Measurements from ENCODE around the gene GABARAPL2.
A peak's percentile ranks its signal among the peaks of the same experiment; 100 is the strongest.

Gene GABARAPL2

DNA sequence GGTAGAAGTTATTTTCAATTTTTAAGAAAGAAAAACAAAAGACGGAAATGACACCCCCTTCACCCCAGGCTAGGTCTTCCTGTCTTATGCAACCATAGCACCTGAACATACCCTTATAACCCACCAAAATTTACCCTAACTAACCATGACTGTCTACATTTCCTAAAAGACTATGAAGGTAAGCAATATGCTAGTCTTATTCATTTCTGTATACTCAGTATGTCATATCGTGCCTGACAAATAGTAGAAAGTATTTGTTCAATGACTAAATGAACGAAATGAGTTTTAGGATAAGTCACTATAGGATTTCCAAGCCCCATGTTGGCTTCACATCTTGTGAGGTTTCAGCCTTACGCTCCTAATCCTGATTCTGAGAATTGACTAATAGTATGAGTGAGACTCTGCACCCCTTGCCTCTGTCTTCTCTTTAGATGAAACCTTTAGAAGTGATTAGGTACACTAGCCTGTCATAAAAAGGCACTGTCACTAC is 50.4 kb downstream of the GABARAPL2 start:
- Histone ChIP-seq H2AK5ac (ENCODE audit: low read length, severe bottlenecking) (no peak overlapping the region), H4K91ac (ENCODE audit: low read length) (no peak overlapping the region), H3K23ac (ENCODE audit: low read length in 2 of 2) (no peak overlapping the region), H3K4me2 (ENCODE audit: low read length, poor library complexity, severe bottlenecking) (no peak overlapping the region), H2AFZ (ENCODE audit: low read depth, low read length) (no peak overlapping the region), H2BK120ac (ENCODE audit: low read depth, low read length) (no peak overlapping the region), H3K9ac (ENCODE audit: low read length) (no peak overlapping the region), H3K27ac (ENCODE audit: low read length, poor library complexity, severe bottlenecking) (no peak overlapping the region), H3K27me3 (ENCODE audit: control insufficient read depth in 1 of 2, insufficient read depth in 1 of 2, low read length in 2 of 2) (no peaks in the 10 kb centered on the region), H3K18ac (ENCODE audit: low read depth in 1 of 2, low read length in 2 of 2) (no peak overlapping the region), H3K14ac (ENCODE audit: low read length in 2 of 2) (no peak overlapping the region), H3K4me3 (ENCODE audit: insufficient read depth in 1 of 2, low read depth in 1 of 2, low read length in 2 of 2) (no peak overlapping the region), H3K4me1 (ENCODE audit: control insufficient read depth, insufficient read depth, low read depth, low read length) (peaks cover 9% of the 10 kb centered on the region), H3K79me1 (replicated peaks; ENCODE audit: low read length, poor library complexity, severe bottlenecking) (peaks cover 25% of the 10 kb centered on the region), H2BK15ac (ENCODE audit: low read depth, poor library complexity, severe bottlenecking) (no peak overlapping the region), H2BK5ac (ENCODE audit: low read depth, low read length, poor library complexity, severe bottlenecking) (no peak overlapping the region), H3K4ac (ENCODE audit: low read depth in 1 of 2, low read length in 2 of 2) (no peak overlapping the region), H3K9me3 (ENCODE audit: control insufficient read depth, low read length) (no peaks in the 10 kb centered on the region), H2BK12ac (ENCODE audit: low read length in 2 of 2) (no peak overlapping the region), H3K36me3 (ENCODE audit: control insufficient read depth in 1 of 2, insufficient read depth in 2 of 2, low read depth in 1 of 2, low read length in 2 of 2) (peaks cover 38 to 74% of the 10 kb centered on the region in 2 experiments), H4K8ac (ENCODE audit: low read length) (no peak overlapping the region)
- WGBS = 100% methylated on average over 3 of the region's 4 CpGs
- DNase-seq = no peak

DNA sequence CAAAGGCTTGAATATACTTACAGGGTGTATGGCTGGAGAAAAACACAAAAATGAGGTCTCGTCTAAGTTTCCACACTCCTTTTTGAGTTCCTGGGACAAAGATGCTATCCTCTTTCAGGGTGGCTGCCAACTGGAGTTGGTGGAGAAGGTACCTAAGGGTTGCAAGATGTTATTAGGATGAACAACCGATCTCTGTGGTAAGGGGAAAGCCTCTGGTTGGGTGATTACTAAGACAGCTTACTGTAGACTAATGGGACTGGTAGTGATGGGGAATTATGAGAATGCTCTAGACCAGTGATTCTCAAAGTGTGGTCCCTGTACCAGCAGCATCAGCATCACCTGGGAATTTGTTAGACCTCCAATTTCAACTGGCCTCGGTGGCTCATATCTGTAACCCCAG is 50.9 kb downstream of the GABARAPL2 start:
- Histone ChIP-seq H2AFZ (ENCODE audit: low read depth, low read length) (no peak overlapping the region), H3K4me2 (ENCODE audit: low read length, poor library complexity, severe bottlenecking) (no peak overlapping the region), H3K18ac (ENCODE audit: low read depth in 1 of 2, low read length in 2 of 2) (no peak overlapping the region), H2BK12ac (ENCODE audit: low read length in 2 of 2) (no peak overlapping the region), H3K14ac (ENCODE audit: low read length in 2 of 2) (no peak overlapping the region), H3K9ac (ENCODE audit: low read length) (no peak overlapping the region), H3K27ac (ENCODE audit: low read length, poor library complexity, severe bottlenecking) (no peak overlapping the region), H3K27me3 (ENCODE audit: control insufficient read depth in 1 of 2, insufficient read depth in 1 of 2, low read length in 2 of 2) (no peaks in the 10 kb centered on the region), H2BK5ac (ENCODE audit: low read depth, low read length, poor library complexity, severe bottlenecking) (no peak overlapping the region), H3K9me3 (ENCODE audit: control insufficient read depth, low read length) (no peaks in the 10 kb centered on the region), H3K4me3 (ENCODE audit: insufficient read depth in 1 of 2, low read depth in 1 of 2, low read length in 2 of 2) (no peak overlapping the region), H2BK120ac (ENCODE audit: low read depth, low read length) (no peak overlapping the region), H4K8ac (ENCODE audit: low read length) (no peak overlapping the region), H2AK5ac (ENCODE audit: low read length, severe bottlenecking) (no peak overlapping the region), H3K23ac (ENCODE audit: low read length in 2 of 2) (no peak overlapping the region), H4K91ac (ENCODE audit: low read length) (no peak overlapping the region), H2BK15ac (ENCODE audit: low read depth, poor library complexity, severe bottlenecking) (no peak overlapping the region), H3K79me1 (replicated peaks; ENCODE audit: low read length, poor library complexity, severe bottlenecking) (peaks cover 25% of the 10 kb centered on the region), H3K4ac (ENCODE audit: low read depth in 1 of 2, low read length in 2 of 2) (no peak overlapping the region), H3K36me3 (ENCODE audit: control insufficient read depth in 1 of 2, insufficient read depth in 2 of 2, low read depth in 1 of 2, low read length in 2 of 2) (peaks cover 36 to 69% of the 10 kb centered on the region in 2 experiments), H3K4me1 (ENCODE audit: control insufficient read depth, insufficient read depth, low read depth, low read length) (peaks cover 14% of the 10 kb centered on the region)
- DNase-seq = no peak
- over 99% methylated on average over 3 of the region's 3 CpGs for WGBS

DNA sequence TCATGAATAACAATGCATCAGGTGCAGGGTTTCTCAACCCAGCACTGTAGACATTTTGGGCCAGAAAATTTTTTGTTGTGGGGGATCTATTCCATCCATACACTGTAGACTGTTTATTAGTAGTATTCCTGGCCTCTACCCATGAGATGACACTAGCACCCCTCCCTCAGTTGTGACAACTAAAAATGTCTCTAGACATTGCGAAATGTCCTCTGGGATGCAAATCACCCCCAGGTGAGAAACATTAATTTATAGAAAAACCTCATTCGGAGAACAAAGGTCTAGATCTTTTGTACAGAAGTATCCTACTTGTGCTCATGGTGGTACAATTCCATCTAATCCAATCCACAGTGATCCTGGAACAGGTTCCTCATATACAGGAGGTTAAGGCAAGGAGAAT is 52.6 kb downstream of the GABARAPL2 start:
- H2BK120ac ChIP-seq (ENCODE audit: low read depth, low read length) = no peak overlapping the region
- H3K4me2 ChIP-seq (ENCODE audit: low read length, poor library complexity, severe bottlenecking) = no peak overlapping the region
- H4K91ac ChIP-seq (ENCODE audit: low read length) = no peak overlapping the region
- DNase-seq = no peak
- no peak overlapping the region for H4K8ac ChIP-seq (ENCODE audit: low read length)
- H2BK5ac ChIP-seq (ENCODE audit: low read depth, low read length, poor library complexity, severe bottlenecking) = no peak overlapping the region
- no peaks in the 10 kb centered on the region for H3K9me3 ChIP-seq (ENCODE audit: control insufficient read depth, low read length)
- peaks cover 17% of the 10 kb centered on the region for H3K79me1 ChIP-seq (replicated peaks; ENCODE audit: low read length, poor library complexity, severe bottlenecking)
- no peak overlapping the region for H3K14ac ChIP-seq (ENCODE audit: low read length in 2 of 2)
- H2AK5ac ChIP-seq (ENCODE audit: low read length, severe bottlenecking) = no peak overlapping the region
- no peak overlapping the region for H3K4me3 ChIP-seq (ENCODE audit: insufficient read depth in 1 of 2, low read depth in 1 of 2, low read length in 2 of 2)
- no peak overlapping the region for H2BK15ac ChIP-seq (ENCODE audit: low read depth, poor library complexity, severe bottlenecking)
- H2AFZ ChIP-seq (ENCODE audit: low read depth, low read length) = no peak overlapping the region
- peaks cover 15% of the 10 kb centered on the region for H3K4me1 ChIP-seq (ENCODE audit: control insufficient read depth, insufficient read depth, low read depth, low read length)
- H2BK12ac ChIP-seq (ENCODE audit: low read length in 2 of 2) = no peak overlapping the region
- H3K36me3 ChIP-seq (ENCODE audit: control insufficient read depth in 1 of 2, insufficient read depth in 2 of 2, low read depth in 1 of 2, low read length in 2 of 2) = peaks cover 24 to 53% of the 10 kb centered on the region in 2 experiments
- no peak overlapping the region for H3K23ac ChIP-seq (ENCODE audit: low read length in 2 of 2)
- no peak overlapping the region for H3K4ac ChIP-seq (ENCODE audit: low read depth in 1 of 2, low read length in 2 of 2)
- no peak overlapping the region for H3K9ac ChIP-seq (ENCODE audit: low read length)
- WGBS = 100% methylated on average over 2 of the region's 2 CpGs
- H3K27me3 ChIP-seq (ENCODE audit: control insufficient read depth in 1 of 2, insufficient read depth in 1 of 2, low read length in 2 of 2) = no peaks in the 10 kb centered on the region
- H3K27ac ChIP-seq (ENCODE audit: low read length, poor library complexity, severe bottlenecking) = no peak overlapping the region
- no peak overlapping the region for H3K18ac ChIP-seq (ENCODE audit: low read depth in 1 of 2, low read length in 2 of 2)

DNA sequence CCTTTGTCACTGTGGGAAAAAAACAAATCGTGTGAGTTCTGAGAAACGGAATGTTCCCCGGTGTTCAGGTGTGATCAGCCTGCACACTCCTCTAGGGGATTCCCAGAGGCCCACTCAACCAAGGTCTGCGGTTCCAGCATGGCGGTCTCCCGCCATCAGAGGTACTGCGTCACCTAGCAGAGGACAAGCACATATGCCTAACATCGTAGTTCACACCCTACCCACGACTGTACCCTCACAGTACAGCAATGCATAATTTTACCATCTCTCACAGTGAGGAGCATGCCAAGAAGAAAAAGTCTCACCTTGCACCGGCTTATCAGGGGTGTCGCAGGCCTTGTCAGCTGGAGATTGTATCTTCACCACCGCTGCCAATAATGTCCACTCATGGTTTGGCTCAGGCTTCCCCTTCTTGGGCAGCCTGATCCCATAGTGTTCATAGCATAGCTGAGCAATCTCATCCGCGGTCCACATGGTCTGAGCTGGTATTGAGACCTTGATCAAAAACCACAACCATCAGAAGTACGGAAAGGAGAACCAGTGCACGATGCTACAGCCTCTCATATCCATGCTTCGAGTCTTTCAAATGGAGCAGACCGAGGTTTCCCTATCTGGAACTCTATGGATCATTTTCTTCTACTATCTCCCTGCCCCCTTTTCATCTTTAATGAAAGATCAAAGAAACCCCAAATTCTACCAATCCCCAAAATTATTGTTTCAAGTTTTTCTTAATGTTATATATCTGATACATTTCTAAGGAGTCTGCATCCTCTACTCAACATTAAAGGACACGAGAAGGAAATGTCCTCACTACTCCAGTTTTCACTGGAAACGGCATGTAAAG is 54.4 kb downstream of the GABARAPL2 start:
- 96% methylated on average over 20 of the region's 20 CpGs for WGBS
- H3K18ac ChIP-seq (ENCODE audit: low read depth in 1 of 2, low read length in 2 of 2) = no peak overlapping the region
- no peak overlapping the region for H3K4ac ChIP-seq (ENCODE audit: low read depth in 1 of 2, low read length in 2 of 2)
- H2BK120ac ChIP-seq (ENCODE audit: low read depth, low read length) = no peak overlapping the region
- H3K23ac ChIP-seq (ENCODE audit: low read length in 2 of 2) = no peak overlapping the region
- H2BK15ac ChIP-seq (ENCODE audit: low read depth, poor library complexity, severe bottlenecking) = no peak overlapping the region
- no peak overlapping the region for H3K4me3 ChIP-seq (ENCODE audit: insufficient read depth in 1 of 2, low read depth in 1 of 2, low read length in 2 of 2)
- peaks cover 11% of the 10 kb centered on the region for H3K4me1 ChIP-seq (ENCODE audit: control insufficient read depth, insufficient read depth, low read depth, low read length)
- no peak overlapping the region for H2BK12ac ChIP-seq (ENCODE audit: low read length in 2 of 2)
- no peaks in the 10 kb centered on the region for H3K27me3 ChIP-seq (ENCODE audit: control insufficient read depth in 1 of 2, insufficient read depth in 1 of 2, low read length in 2 of 2)
- peaks cover 17% of the 10 kb centered on the region for H3K79me1 ChIP-seq (replicated peaks; ENCODE audit: low read length, poor library complexity, severe bottlenecking)
- H3K27ac ChIP-seq (ENCODE audit: low read length, poor library complexity, severe bottlenecking) = no peak overlapping the region
- H3K9me3 ChIP-seq (ENCODE audit: control insufficient read depth, low read length) = no peaks in the 10 kb centered on the region
- H4K8ac ChIP-seq (ENCODE audit: low read length) = peak overlapping the region; percentile 12
- H2AFZ ChIP-seq (ENCODE audit: low read depth, low read length) = no peak overlapping the region
- H3K14ac ChIP-seq (ENCODE audit: low read length in 2 of 2) = no peak overlapping the region
- H4K91ac ChIP-seq (ENCODE audit: low read length) = no peak overlapping the region
- no peak for DNase-seq
- H3K36me3 ChIP-seq (ENCODE audit: control insufficient read depth in 1 of 2, insufficient read depth in 2 of 2, low read depth in 1 of 2, low read length in 2 of 2) = peaks cover 25 to 51% of the 10 kb centered on the region in 2 experiments
- peak overlapping the region; percentile 95 for H3K9ac ChIP-seq (ENCODE audit: low read length)
- H2AK5ac ChIP-seq (ENCODE audit: low read length, severe bottlenecking) = no peak overlapping the region
- H3K4me2 ChIP-seq (ENCODE audit: low read length, poor library complexity, severe bottlenecking) = no peak overlapping the region
- H2BK5ac ChIP-seq (ENCODE audit: low read depth, low read length, poor library complexity, severe bottlenecking) = no peak overlapping the region
